HT1080 (cell line): ENCODE results near the gene NCAPG2. TPM values are rescaled to one million over a fixed set of nuclear protein-coding genes. Genes with fewer than 3 reads are reported as not detected.

Source experiments
- DNase-seq: peaks from one replicate; pipeline ENCODE4 v3.0.0-alpha.2; 2015; ENCODE audit warnings: low read depth
- polyA plus RNA-seq, 2 experiments: library from polyadenylated mRNA; depleted of rRNA; stranded (reverse); fragments of >200 nt; gene quantifications; 2 replicates each; pipeline ENCODE4 v1.2.3, GENCODE V29; 2015
- total RNA-seq: library from RNA; depleted of rRNA; stranded (reverse); fragments of >200 nt; shearing (Covaris generic); gene quantifications from 2 replicates; pipeline ENCODE4 v1.2.3, GENCODE V29; 2014; rRNA removed

Gene NCAPG2, protein sequence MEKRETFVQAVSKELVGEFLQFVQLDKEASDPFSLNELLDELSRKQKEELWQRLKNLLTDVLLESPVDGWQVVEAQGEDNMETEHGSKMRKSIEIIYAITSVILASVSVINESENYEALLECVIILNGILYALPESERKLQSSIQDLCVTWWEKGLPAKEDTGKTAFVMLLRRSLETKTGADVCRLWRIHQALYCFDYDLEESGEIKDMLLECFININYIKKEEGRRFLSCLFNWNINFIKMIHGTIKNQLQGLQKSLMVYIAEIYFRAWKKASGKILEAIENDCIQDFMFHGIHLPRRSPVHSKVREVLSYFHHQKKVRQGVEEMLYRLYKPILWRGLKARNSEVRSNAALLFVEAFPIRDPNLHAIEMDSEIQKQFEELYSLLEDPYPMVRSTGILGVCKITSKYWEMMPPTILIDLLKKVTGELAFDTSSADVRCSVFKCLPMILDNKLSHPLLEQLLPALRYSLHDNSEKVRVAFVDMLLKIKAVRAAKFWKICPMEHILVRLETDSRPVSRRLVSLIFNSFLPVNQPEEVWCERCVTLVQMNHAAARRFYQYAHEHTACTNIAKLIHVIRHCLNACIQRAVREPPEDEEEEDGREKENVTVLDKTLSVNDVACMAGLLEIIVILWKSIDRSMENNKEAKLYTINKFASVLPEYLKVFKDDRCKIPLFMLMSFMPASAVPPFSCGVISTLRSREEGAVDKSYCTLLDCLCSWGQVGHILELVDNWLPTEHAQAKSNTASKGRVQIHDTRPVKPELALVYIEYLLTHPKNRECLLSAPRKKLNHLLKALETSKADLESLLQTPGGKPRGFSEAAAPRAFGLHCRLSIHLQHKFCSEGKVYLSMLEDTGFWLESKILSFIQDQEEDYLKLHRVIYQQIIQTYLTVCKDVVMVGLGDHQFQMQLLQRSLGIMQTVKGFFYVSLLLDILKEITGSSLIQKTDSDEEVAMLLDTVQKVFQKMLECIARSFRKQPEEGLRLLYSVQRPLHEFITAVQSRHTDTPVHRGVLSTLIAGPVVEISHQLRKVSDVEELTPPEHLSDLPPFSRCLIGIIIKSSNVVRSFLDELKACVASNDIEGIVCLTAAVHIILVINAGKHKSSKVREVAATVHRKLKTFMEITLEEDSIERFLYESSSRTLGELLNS
- 31.6 and 35.7 TPM in 2 replicates for total RNA-seq
- polyA plus RNA-seq (2015; cell fraction: cytosol; rRNA removed) = 46.3 and 48.6 TPM in 2 replicates
- 77.7 and 91.9 TPM in 2 replicates for polyA plus RNA-seq (2015; cell fraction: nucleus; rRNA removed)

DNA sequence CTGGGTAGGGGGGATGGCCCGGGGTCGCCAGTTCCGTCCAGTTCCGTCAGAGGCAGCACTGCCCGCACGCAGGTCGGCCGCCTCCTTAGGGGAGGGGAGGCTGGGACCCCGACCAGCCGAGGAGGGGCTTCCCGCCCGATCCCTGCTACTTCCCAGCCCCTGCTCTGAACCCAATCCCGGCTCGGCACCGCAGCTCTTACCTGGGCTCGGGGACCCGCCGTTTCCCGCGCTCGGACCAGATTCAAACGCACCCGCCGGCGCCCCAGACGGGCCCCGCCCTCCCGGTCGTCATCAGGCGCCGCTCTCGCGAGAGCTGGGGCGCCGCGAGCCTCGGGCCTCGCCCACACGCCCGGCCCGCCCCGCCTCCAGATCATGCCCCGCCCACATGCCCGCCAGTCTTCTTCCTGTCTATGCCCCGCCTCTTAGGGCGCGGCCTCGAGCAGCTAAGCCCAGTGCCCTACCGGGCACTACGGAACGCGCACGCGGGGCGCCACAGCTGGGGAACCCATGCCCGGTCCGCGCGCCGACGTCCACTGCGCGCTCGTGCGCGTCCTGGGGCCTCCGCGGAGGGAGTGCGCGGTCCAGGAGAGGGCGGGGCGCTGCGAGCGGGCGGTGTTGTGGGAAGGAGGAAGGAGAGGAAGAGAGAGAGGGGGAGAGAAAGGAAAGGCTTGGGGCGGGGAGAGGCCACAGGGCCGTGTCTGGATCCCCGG lies at the start of gene NCAPG2:
Gene NCAPG2, minus strand, starts transcription at position 281 of the 710 bp plus-strand sequence. CDS start 2,905 bp downstream, outside the sequence.
- peak; percentile 97 for DNase-seq

DNA sequence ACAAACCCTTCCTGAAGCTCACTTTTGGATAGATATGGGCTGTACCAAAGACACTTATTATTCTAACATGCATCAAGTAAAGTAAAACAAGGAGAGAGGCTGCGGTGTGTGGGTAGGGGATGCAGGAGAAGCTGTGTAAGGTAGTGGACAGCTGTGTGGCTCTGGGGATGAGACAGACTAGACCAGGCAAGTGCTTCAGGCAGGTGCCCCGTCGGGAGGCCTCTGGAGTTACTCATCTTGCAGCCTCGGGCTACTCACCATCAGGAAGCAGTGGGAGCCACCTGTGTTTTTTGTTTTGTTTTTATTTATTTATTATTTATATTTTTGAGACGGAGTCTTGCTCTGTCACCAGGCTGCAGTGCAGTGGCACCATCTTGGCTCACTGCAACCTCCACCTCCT lies 49.3 kb upstream of the NCAPG2 start:
- no peak for DNase-seq

- no peak for DNase-seq
These were observed 47.1 kb upstream of the NCAPG2 start for GRCh38 chr7:158751751-158752150.

DNA sequence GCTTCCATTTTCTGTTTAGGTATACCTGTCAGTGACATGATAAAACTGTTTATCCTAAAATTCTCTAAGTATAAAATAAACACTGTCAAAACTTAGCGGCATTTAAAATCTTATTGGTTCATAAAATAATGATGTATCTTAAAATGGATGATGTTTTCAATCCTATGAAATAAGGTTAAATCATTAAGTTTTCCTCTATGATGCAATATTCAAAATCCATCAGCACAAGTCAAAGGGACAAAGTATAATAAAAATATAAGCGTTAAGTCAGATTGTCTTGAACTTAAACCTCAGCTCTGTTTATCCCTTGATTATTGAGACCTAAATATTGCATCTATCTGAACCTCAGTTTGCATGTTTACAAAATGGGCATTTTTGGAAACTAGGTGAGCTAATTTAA lies 46.6 kb upstream of the NCAPG2 start:
- DNase-seq = no peak

- DNase-seq = no peak
These were observed 46.1 kb upstream of the NCAPG2 start for GRCh38 chr7:158750702-158751101.

GRCh38 chr7:158749396-158749795 lies 44.8 kb upstream of the NCAPG2 start:
- no peak for DNase-seq

GRCh38 chr7:158748335-158748734 lies 43.7 kb upstream of the NCAPG2 start:
- no peak for DNase-seq

- DNase-seq = no peak
These were observed 42.8 kb upstream of the NCAPG2 start for GRCh38 chr7:158747408-158747807.

- no peak for DNase-seq
These were observed 42.4 kb upstream of the NCAPG2 start for GRCh38 chr7:158746957-158747356.

GRCh38 chr7:158745057-158745715 lies 40.6 kb upstream of the NCAPG2 start:
- DNase-seq = no peak

DNA sequence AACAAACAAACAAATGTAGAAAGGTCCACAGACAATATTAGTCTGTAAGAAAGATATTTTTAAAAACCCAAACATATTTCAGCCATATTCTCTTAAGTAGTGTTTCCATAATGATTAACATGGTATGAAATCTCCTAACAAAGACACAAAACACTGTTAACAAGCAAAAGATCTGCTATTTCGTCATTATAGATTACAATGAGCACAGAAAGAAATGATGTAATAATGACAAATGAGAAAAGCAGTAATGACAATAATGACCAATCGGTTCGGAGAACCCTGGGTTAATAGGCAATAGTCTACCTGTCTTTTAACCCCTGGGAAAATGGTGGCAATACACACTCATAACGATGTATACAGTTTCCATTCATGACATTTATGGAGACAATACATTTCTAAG lies 39.5 kb upstream of the NCAPG2 start:
- no peak for DNase-seq

DNA sequence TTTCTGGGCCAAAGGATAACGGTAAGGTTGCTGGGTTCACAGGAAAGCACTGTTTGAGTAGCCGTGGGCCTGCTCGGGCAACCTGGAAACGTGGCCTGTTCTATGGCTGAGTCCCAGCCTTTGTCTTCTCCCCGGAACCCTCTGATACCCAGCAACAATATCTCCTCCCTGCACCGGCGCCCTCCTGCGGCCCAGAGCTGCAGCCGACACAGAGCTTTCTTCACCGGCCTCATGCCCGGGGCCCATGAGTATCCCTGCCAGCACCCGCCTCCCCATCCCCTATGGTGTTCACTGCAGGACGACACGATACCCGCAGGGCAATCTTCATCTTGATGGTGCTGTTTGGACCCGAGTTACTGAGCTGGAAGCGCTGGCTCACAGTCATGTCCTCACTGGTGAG lies 38.6 kb upstream of the NCAPG2 start:
- no peak for DNase-seq

DNA sequence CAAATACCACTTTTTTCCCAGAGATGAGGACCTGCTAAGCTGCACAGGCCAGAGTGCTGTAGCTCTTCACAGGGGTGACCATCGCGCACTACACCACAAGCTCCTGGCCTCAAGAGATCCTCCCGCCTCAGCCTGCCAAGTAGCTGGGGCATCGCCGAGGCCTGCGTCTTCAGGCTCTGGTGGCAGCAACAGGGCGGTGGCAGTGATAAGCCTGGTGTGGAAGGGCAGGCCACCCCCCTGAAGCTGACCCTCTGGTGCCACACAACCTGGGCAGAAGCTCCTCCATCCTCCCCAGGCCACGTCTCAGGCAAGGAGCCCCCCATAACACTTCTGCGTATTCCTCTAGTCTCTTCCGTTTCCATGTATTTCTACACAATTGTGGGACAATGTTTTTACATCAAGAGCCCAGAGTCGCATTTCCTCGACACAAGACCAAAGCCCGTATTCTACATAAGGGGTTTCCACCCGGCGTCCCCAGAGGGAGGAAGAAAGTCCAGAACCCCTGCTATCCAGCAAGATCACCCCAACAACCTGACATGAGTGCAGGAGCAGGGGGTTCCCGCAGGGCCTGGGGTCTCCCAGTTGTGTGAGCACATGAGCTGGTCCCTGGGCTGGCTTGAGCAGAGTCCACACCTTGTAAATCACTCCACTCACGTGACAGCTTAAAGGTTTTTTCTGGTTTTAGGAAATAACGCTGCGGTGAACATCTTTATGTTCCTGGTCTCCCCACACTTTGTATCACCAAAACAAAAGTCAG lies 37.6 kb upstream of the NCAPG2 start:
- no peak for DNase-seq

- no peak for DNase-seq
These were observed 36.7 kb upstream of the NCAPG2 start for GRCh38 chr7:158741294-158741666.

GRCh38 chr7:158740657-158741293 lies 36.2 kb upstream of the NCAPG2 start:
- DNase-seq = peak; percentile 95

DNA sequence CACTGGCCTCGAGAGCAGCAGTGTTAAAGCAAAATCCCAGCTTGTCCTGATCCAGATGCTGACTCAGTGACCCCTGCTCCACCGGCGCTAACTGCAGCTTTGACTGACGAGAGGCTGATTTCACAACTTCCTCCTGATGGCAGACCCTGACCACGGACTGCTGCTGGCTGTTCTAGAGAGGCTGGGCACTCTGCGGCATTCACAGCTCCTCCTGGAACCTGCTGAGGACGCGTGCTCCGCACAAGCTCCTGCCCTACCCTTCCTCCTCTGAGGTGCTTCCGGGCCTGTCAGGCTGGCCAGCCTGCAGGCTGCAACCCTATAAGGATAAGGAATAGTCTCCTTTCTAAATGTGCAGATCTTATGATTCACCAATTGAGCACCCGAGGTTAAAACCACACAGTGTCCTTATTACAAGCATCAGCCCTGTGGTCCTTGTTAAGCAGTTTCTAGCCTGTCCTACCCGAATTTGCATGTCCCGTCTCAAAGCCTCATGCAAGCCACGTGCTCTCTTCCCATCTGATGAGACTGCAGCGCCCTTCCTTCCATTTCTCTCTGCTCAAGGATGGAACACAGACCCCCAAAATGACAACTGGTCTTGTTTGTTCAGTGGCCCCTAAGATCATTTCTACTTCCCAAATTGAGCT lies 35.5 kb upstream of the NCAPG2 start:
- DNase-seq = peak; percentile 97

GRCh38 chr7:158738841-158739240 lies 34.2 kb upstream of the NCAPG2 start:
- no peak for DNase-seq

DNA sequence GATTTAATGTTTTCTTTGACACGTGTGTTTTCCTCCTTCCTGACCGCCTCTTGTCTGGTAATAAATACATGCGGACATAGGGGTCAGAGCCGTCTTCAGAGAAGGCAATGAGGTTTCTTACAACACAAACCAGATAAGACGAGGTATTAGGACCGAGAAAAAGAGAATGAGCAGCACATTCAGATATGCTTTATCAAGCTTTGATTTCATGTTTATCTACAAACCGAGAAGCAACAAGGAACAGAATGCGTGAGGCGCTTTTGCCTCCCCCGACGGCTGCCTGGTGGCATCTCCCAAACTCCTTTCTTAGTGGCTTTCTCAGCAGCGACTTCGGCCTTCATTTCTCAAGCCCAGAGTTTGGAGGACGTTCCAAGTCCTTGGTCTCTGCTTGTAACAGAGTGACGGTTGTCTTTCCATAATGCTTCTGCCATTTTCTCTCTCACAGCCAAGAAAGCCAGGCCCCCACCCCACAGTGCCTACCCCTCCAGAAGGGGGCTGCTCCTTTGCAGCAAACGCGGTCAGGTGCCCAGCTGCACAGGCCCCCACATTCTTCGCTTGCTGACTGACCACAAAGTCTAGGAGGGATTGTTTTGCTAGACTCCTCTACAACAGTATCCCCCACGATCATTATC lies 32.6 kb upstream of the NCAPG2 start:
- no peak for DNase-seq
